ENCODE measurements around the gene CES1.

GRCh38 chr16:55872130-55872529 is 39.2 kb upstream of the CES1 start:
- no peak for TF ChIP-seq CTCF (IDR thresholded peaks at IDR 0.05)
- no peak for TF ChIP-seq POLR2A (IDR thresholded peaks at IDR 0.05)

Measured in thyroid gland (tissue), 4 donors.